Measurements from ENCODE around the gene NEGR1.

DNA sequence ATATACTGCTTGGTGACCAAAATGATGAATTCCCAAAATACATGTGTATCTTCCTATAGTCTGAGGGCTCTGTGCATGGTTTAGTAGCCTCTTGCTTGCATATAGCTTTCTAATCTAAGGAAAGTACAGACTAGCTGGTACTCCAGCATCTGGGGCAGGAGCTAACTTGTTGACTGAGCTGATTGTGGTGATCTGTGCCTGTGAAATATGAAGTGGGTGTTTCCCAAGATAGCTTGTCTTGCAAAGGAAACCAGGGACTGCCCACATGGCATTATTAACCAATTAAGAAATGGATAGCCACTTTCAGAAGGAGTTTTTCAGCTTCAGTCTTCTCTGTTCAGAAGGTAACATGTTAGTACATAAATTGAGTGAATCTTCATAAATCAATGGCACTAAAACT is 219.8 kb downstream of the NEGR1 start:
- TF ChIP-seq POLR2AphosphoS5 (IDR thresholded peaks at IDR 0.05) (no peak), CTCF (IDR thresholded peaks at IDR 0.05 in 8 of 11, conservative IDR thresholded peaks at IDR 0.05 in 3 of 11) (no peak)
